GM23338 (cell line): ENCODE measurements around the gene ELL2. TPM values are rescaled to one million over a fixed set of nuclear protein-coding genes. Genes with fewer than 3 reads are reported as not detected.

ENCODE experiments used
- ATAC-seq: fragments of 200-7000 bp; cut with Tn5 transposase; 3 replicates; pipeline ENCODE4 v1.9.1; 2020
- DNase-seq: peaks from one replicate; pipeline ENCODE4 v3.0.0-alpha.2; 2015; ENCODE audit warnings: low spot score
- H2AFZ ChIP-seq: fragments of 200-600 bp; sonication (generic); 2 replicates; pipeline ENCODE4 v1.8.0; 2016; ENCODE audit warnings: antibody characterized with exemption, mild to moderate bottlenecking, moderate library complexity
- H3F3A ChIP-seq: fragments of 200-600 bp; sonication (generic); replicated peaks from 2 replicates; pipeline ENCODE4 v1.8.0; 2017; ENCODE audit warnings: antibody characterized with exemption, mixed run types, low read depth
- H3K27ac ChIP-seq: fragments of 200-600 bp; sonication (generic); 2 replicates; pipeline ENCODE4 v1.6.1; 2016; ENCODE audit warnings: low read depth
- H3K27me3 ChIP-seq: fragments of 200-600 bp; sonication (generic); 2 replicates; pipeline ENCODE4 v1.8.0; 2016; ENCODE audit warnings: mild to moderate bottlenecking, mixed run types, moderate library complexity; ENCODE audit not compliant: insufficient read depth
- H3K36me3 ChIP-seq: fragments of 200-600 bp; sonication (generic); 2 replicates; pipeline ENCODE4 v1.8.0; 2016; ENCODE audit warnings: mild to moderate bottlenecking; ENCODE audit not compliant: insufficient read depth
- H3K4me1 ChIP-seq: fragments of 200-600 bp; sonication (generic); 2 replicates; pipeline ENCODE4 v1.8.0; 2016; ENCODE audit warnings: mild to moderate bottlenecking, moderate library complexity; ENCODE audit not compliant: insufficient read depth
- H3K4me2 ChIP-seq: fragments of 200-600 bp; sonication (generic); 2 replicates; pipeline ENCODE4 v1.7.1; 2017; ENCODE audit warnings: mixed run types
- H3K4me3 ChIP-seq: fragments of 200-600 bp; sonication (generic); 2 replicates; pipeline ENCODE4 v1.6.1; 2016; ENCODE audit warnings: mixed run types
- H3K79me2 ChIP-seq: fragments of 200-600 bp; sonication (generic); replicated peaks from 2 replicates; pipeline ENCODE4 v1.8.0; 2017; ENCODE audit warnings: mild to moderate bottlenecking; ENCODE audit not compliant: insufficient read depth
- H3K9me2 ChIP-seq: fragments of 200-600 bp; sonication (generic); 2 replicates; pipeline ENCODE4 v1.8.0; 2017; ENCODE audit not compliant: insufficient read depth
- H4K20me1 ChIP-seq: fragments of 200-600 bp; sonication (generic); replicated peaks from 2 replicates; pipeline ENCODE4 v1.8.0; 2017; ENCODE audit warnings: mild to moderate bottlenecking; ENCODE audit not compliant: insufficient read depth
- H3K27ac Mint-ChIP-seq: 2 replicates; pipeline ENCODE4 v1.8.0; 2020; ENCODE audit warnings: inconsistent platforms, mild to moderate bottlenecking, moderate library complexity, mixed read lengths
- H3K27me3 Mint-ChIP-seq: 3 replicates; pipeline ENCODE4 v1.8.0; 2022; ENCODE audit warnings: low read depth, mild to moderate bottlenecking, moderate library complexity, mixed read lengths, inconsistent platforms; ENCODE audit not compliant: insufficient read depth, poor library complexity
- H3K36me3 Mint-ChIP-seq: 3 replicates; pipeline ENCODE4 v1.8.0; 2021; ENCODE audit warnings: low read depth, mild to moderate bottlenecking, inconsistent platforms, moderate library complexity, mixed read lengths
- H3K4me1 Mint-ChIP-seq: 3 replicates; pipeline ENCODE4 v1.8.0; 2020; ENCODE audit warnings: mild to moderate bottlenecking, inconsistent platforms, mixed read lengths
- H3K4me3 Mint-ChIP-seq: 3 replicates; pipeline ENCODE4 v1.8.0; 2021; ENCODE audit warnings: moderate library complexity, mild to moderate bottlenecking, inconsistent platforms, mixed read lengths
- H3K9me3 Mint-ChIP-seq: 3 replicates; pipeline ENCODE4 v1.8.0; 2020; ENCODE audit warnings: moderate library complexity, mild to moderate bottlenecking, inconsistent platforms, mixed read lengths
- CREB1 ChIP-seq: fragments of 250-450 bp; sonication (Bioruptor Pico); IDR thresholded peaks from 2 replicates; pipeline ENCODE4 v1.5.0; 2020; ENCODE audit warnings: low read depth, mild to moderate bottlenecking, moderate library complexity
- EZH2 ChIP-seq: fragments of 200-600 bp; sonication (generic); IDR thresholded peaks from one replicate; pipeline ENCODE4 v1.8.0; 2017; ENCODE audit warnings: antibody characterized with exemption, mild to moderate bottlenecking, low read depth; ENCODE audit not compliant: unreplicated experiment
- EZH2phosphoT487 ChIP-seq: fragments of 200-600 bp; sonication (generic); IDR thresholded peaks from one replicate; pipeline ENCODE4 v1.8.1; 2018; ENCODE audit warnings: antibody characterized with exemption; ENCODE audit not compliant: unreplicated experiment
- JUNB ChIP-seq: IDR thresholded peaks from one replicate; pipeline ENCODE4 v1.6.1; 2016; ENCODE audit warnings: antibody characterized with exemption; ENCODE audit not compliant: unreplicated experiment
- NANOG ChIP-seq: IDR thresholded peaks from 2 replicates; pipeline ENCODE4 v1.6.1; 2016; ENCODE audit warnings: antibody characterized with exemption, borderline replicate concordance
- POLR2AphosphoS5 ChIP-seq: IDR thresholded peaks from 2 replicates; pipeline ENCODE4 v1.6.1; 2016; ENCODE audit warnings: antibody characterized with exemption, low read depth
- STAT1 ChIP-seq: IDR thresholded peaks from one replicate; pipeline ENCODE4 v1.6.1; 2016; ENCODE audit warnings: antibody characterized with exemption; ENCODE audit not compliant: unreplicated experiment
- ZNF114 ChIP-seq: fragments of 250-450 bp; sonication (Bioruptor Pico); IDR thresholded peaks from 2 replicates; pipeline ENCODE4 v1.5.0; 2020; ENCODE audit warnings: mild to moderate bottlenecking, moderate library complexity
- ZNF331 ChIP-seq: fragments of 250-450 bp; sonication (Bioruptor Pico); IDR thresholded peaks from 2 replicates; pipeline ENCODE4 v1.5.0; 2020; ENCODE audit warnings: low read depth, mild to moderate bottlenecking, moderate library complexity
- polyA plus RNA-seq: library from polyadenylated mRNA; unstranded; fragments of >200 nt; fragmentation: Nextera tagmentation; extraction: Ambion mirVana; gene quantifications from 2 replicates; pipeline ENCODE4 v1.2.1, GENCODE V29; 2016
- total RNA-seq: library from RNA; depleted of rRNA; stranded (reverse); fragments of >200 nt; shearing (Covaris generic); gene quantifications from 2 replicates; pipeline ENCODE4 v1.2.3, GENCODE V29; 2014
- TF ChIP-seq, protein P1 (sequence below): fragments of 250-450 bp; sonication (Bioruptor Pico); IDR thresholded peaks from 2 replicates; pipeline ENCODE4 v1.5.0; 2020; ENCODE audit warnings: mild to moderate bottlenecking, moderate library complexity
- TF ChIP-seq, protein P2 (sequence below): IDR thresholded peaks from one replicate; pipeline ENCODE4 v1.6.1; 2018; ENCODE audit warnings: antibody characterized with exemption; ENCODE audit not compliant: unreplicated experiment
- TF ChIP-seq, protein P3 (sequence below): IDR thresholded peaks from 2 replicates; pipeline ENCODE4 v1.6.1; 2016; ENCODE audit warnings: antibody characterized with exemption
- TF ChIP-seq, protein P4 (sequence below), 2 experiments: fragments of 200-600 bp in 1 of 2; sonication (generic) in 1 of 2; conservative IDR thresholded peaks; 2 replicates each; pipeline versions ENCODE4 v1.5.1 to v1.6.1; 2016 to 2017; ENCODE audit warnings: antibody characterized with exemption in 2 of 2, low read depth in 2 of 2, mild to moderate bottlenecking in 2 of 2, moderate library complexity in 1 of 2

Gene ELL2
- total and polyA plus RNA-seq, 2 experiments from 2014 or later = 7.4 to 32.6 TPM

DNA sequence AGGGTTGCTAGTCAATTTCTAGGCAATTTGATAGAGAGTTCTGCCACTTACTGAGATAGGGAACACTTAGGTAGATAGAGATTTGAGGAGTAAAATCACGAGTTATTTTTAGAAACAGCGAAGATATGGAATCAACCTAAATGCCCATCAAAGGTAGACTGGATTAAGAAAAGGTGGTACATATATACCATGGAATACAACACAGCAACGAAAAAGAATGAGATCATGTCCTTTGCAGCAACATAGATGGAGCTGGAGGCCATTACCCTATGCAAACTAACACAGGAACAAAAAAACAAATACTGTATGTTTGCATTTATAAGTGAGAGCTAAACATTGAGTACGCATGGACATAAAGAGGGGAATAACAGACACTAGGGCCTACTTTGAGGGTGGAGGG lies 9.7 kb downstream of the ELL2 start:
- Mint-ChIP-seq H3K4me3 (no peak overlapping the region), H3K36me3 (peaks cover 7% of the 10 kb centered on the region), H3K4me1 (peaks cover 20% of the 10 kb centered on the region), H3K27me3 (no peaks in the 10 kb centered on the region), H3K27ac (no peak overlapping the region), H3K9me3 (no peaks in the 10 kb centered on the region)
- H3K4me1 ChIP-seq = peaks cover 8% of the 10 kb centered on the region
- DNase-seq (no peak), ATAC-seq (no peak)
- H3F3A ChIP-seq = no peaks in the 10 kb centered on the region
- H3K27ac ChIP-seq = no peak overlapping the region
- H3K27me3 ChIP-seq = no peaks in the 10 kb centered on the region
- H3K4me3 ChIP-seq = no peak overlapping the region
- H4K20me1 ChIP-seq = no peaks in the 10 kb centered on the region
- H3K4me2 ChIP-seq = no peak overlapping the region
- no peaks in the 10 kb centered on the region for H3K9me2 ChIP-seq
- no peak overlapping the region for H2AFZ ChIP-seq
- H3K79me2 ChIP-seq = peaks cover 73% of the 10 kb centered on the region
- TF ChIP-seq ZNF114 (no peak), NANOG (no peak), STAT1 (no peak), JUNB (no peak), EZH2 (no peak), ZNF331 (no peak), CREB1 (CRISPR knock-in tag) (no peak), POLR2AphosphoS5 (no peak), EZH2phosphoT487 (no peak)
- TF ChIP-seq, protein P1, sequence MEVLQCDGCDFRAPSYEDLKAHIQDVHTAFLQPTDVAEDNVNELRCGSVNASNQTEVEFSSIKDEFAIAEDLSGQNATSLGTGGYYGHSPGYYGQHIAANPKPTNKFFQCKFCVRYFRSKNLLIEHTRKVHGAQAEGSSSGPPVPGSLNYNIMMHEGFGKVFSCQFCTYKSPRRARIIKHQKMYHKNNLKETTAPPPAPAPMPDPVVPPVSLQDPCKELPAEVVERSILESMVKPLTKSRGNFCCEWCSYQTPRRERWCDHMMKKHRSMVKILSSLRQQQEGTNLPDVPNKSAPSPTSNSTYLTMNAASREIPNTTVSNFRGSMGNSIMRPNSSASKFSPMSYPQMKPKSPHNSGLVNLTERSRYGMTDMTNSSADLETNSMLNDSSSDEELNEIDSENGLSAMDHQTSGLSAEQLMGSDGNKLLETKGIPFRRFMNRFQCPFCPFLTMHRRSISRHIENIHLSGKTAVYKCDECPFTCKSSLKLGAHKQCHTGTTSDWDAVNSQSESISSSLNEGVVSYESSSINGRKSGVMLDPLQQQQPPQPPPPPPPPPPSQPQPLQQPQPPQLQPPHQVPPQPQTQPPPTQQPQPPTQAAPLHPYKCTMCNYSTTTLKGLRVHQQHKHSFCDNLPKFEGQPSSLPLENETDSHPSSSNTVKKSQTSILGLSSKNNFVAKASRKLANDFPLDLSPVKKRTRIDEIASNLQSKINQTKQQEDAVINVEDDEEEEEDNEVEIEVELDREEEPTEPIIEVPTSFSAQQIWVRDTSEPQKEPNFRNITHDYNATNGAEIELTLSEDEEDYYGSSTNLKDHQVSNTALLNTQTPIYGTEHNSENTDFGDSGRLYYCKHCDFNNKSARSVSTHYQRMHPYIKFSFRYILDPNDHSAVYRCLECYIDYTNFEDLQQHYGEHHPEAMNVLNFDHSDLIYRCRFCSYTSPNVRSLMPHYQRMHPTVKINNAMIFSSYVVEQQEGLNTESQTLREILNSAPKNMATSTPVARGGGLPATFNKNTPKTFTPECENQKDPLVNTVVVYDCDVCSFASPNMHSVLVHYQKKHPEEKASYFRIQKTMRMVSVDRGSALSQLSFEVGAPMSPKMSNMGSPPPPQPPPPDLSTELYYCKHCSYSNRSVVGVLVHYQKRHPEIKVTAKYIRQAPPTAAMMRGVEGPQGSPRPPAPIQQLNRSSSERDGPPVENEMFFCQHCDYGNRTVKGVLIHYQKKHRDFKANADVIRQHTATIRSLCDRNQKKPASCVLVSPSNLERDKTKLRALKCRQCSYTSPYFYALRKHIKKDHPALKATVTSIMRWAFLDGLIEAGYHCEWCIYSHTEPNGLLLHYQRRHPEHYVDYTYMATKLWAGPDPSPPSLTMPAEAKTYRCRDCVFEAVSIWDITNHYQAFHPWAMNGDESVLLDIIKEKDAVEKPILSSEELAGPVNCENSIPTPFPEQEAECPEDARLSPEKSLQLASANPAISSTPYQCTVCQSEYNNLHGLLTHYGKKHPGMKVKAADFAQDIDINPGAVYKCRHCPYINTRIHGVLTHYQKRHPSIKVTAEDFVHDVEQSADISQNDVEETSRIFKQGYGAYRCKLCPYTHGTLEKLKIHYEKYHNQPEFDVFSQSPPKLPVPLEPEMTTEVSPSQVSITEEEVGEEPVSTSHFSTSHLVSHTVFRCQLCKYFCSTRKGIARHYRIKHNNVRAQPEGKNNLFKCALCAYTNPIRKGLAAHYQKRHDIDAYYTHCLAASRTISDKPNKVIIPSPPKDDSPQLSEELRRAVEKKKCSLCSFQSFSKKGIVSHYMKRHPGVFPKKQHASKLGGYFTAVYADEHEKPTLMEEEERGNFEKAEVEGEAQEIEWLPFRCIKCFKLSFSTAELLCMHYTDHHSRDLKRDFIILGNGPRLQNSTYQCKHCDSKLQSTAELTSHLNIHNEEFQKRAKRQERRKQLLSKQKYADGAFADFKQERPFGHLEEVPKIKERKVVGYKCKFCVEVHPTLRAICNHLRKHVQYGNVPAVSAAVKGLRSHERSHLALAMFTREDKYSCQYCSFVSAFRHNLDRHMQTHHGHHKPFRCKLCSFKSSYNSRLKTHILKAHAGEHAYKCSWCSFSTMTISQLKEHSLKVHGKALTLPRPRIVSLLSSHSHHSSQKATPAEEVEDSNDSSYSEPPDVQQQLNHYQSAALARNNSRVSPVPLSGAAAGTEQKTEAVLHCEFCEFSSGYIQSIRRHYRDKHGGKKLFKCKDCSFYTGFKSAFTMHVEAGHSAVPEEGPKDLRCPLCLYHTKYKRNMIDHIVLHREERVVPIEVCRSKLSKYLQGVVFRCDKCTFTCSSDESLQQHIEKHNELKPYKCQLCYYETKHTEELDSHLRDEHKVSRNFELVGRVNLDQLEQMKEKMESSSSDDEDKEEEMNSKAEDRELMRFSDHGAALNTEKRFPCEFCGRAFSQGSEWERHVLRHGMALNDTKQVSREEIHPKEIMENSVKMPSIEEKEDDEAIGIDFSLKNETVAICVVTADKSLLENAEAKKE = no peak
- TF ChIP-seq, protein P2, sequence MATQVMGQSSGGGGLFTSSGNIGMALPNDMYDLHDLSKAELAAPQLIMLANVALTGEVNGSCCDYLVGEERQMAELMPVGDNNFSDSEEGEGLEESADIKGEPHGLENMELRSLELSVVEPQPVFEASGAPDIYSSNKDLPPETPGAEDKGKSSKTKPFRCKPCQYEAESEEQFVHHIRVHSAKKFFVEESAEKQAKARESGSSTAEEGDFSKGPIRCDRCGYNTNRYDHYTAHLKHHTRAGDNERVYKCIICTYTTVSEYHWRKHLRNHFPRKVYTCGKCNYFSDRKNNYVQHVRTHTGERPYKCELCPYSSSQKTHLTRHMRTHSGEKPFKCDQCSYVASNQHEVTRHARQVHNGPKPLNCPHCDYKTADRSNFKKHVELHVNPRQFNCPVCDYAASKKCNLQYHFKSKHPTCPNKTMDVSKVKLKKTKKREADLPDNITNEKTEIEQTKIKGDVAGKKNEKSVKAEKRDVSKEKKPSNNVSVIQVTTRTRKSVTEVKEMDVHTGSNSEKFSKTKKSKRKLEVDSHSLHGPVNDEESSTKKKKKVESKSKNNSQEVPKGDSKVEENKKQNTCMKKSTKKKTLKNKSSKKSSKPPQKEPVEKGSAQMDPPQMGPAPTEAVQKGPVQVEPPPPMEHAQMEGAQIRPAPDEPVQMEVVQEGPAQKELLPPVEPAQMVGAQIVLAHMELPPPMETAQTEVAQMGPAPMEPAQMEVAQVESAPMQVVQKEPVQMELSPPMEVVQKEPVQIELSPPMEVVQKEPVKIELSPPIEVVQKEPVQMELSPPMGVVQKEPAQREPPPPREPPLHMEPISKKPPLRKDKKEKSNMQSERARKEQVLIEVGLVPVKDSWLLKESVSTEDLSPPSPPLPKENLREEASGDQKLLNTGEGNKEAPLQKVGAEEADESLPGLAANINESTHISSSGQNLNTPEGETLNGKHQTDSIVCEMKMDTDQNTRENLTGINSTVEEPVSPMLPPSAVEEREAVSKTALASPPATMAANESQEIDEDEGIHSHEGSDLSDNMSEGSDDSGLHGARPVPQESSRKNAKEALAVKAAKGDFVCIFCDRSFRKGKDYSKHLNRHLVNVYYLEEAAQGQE = no peak
- TF ChIP-seq, protein P3, sequence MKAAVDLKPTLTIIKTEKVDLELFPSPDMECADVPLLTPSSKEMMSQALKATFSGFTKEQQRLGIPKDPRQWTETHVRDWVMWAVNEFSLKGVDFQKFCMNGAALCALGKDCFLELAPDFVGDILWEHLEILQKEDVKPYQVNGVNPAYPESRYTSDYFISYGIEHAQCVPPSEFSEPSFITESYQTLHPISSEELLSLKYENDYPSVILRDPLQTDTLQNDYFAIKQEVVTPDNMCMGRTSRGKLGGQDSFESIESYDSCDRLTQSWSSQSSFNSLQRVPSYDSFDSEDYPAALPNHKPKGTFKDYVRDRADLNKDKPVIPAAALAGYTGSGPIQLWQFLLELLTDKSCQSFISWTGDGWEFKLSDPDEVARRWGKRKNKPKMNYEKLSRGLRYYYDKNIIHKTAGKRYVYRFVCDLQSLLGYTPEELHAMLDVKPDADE = no peak
- TF ChIP-seq, protein P4, sequence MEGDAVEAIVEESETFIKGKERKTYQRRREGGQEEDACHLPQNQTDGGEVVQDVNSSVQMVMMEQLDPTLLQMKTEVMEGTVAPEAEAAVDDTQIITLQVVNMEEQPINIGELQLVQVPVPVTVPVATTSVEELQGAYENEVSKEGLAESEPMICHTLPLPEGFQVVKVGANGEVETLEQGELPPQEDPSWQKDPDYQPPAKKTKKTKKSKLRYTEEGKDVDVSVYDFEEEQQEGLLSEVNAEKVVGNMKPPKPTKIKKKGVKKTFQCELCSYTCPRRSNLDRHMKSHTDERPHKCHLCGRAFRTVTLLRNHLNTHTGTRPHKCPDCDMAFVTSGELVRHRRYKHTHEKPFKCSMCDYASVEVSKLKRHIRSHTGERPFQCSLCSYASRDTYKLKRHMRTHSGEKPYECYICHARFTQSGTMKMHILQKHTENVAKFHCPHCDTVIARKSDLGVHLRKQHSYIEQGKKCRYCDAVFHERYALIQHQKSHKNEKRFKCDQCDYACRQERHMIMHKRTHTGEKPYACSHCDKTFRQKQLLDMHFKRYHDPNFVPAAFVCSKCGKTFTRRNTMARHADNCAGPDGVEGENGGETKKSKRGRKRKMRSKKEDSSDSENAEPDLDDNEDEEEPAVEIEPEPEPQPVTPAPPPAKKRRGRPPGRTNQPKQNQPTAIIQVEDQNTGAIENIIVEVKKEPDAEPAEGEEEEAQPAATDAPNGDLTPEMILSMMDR (conservative IDR thresholded peaks at IDR 0.05; ENCODE audit: low read depth in 2 of 2) = no peak
- H3K36me3 ChIP-seq = no peaks in the 10 kb centered on the region
